ENCODE data around the gene RRAGC. TPM values are rescaled to one million over a fixed set of nuclear protein-coding genes. Genes with fewer than 3 reads are reported as not detected.

RRAGC gene
- total and polyA plus RNA-seq, 9 of the 15 experiments (the other 6 are each of a cell fraction or from before 2014, with no cell fraction given) = 3.9 to 16.9 (median 10.9) TPM

DNA sequence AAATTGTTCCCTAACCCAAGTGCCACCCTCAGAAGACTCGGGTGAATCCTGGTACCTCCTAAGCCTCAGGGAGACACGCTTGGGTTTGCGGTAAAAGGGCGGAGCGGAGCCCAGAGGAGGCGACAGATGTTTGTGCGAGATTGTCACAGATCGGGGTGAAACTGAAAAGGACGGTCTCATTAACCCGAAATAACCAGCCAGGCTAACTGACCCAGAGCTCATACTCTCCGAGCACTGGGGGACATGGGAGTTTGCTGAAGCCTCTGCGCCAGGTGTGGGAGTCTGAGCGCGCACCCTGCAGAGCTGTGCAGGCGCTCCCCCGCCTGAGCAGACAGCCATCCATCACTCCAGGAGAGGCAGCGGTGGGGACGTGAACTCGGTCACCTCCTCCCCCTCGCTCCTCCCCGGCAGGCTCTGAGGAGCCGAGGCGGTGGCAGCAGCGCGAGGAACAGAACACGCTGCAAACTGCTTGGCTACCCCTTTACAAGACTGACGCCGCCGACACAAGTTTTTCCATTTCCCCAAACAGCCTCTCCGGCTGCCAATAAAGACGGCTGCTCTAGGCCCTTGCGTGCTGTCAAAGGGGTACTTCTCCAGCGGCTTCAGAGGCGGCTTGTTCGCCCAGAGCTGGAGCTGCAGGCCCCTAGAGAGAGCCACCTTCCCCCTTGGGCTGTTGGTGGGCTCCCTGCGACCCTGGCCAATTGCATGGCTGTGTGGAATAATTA is 43.5 kb downstream of the RRAGC start (continued):
- peak; percentile 90 for TF ChIP-seq CC2D1A (IDR thresholded peaks at IDR 0.05)
- peak; percentile 94 for TF ChIP-seq SMARCC2 (IDR thresholded peaks at IDR 0.05; ENCODE audit: low read depth)
- TF ChIP-seq, protein P1, sequence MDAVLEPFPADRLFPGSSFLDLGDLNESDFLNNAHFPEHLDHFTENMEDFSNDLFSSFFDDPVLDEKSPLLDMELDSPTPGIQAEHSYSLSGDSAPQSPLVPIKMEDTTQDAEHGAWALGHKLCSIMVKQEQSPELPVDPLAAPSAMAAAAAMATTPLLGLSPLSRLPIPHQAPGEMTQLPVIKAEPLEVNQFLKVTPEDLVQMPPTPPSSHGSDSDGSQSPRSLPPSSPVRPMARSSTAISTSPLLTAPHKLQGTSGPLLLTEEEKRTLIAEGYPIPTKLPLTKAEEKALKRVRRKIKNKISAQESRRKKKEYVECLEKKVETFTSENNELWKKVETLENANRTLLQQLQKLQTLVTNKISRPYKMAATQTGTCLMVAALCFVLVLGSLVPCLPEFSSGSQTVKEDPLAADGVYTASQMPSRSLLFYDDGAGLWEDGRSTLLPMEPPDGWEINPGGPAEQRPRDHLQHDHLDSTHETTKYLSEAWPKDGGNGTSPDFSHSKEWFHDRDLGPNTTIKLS (IDR thresholded peaks at IDR 0.05; ENCODE audit: borderline replicate concordance, low read depth) = peak; percentile 20; the same call in 1 of the 2 replicates
- peak; percentile 75 for TF ChIP-seq CREM (IDR thresholded peaks at IDR 0.05; ENCODE audit: low read depth)
- TF ChIP-seq, protein P2, sequence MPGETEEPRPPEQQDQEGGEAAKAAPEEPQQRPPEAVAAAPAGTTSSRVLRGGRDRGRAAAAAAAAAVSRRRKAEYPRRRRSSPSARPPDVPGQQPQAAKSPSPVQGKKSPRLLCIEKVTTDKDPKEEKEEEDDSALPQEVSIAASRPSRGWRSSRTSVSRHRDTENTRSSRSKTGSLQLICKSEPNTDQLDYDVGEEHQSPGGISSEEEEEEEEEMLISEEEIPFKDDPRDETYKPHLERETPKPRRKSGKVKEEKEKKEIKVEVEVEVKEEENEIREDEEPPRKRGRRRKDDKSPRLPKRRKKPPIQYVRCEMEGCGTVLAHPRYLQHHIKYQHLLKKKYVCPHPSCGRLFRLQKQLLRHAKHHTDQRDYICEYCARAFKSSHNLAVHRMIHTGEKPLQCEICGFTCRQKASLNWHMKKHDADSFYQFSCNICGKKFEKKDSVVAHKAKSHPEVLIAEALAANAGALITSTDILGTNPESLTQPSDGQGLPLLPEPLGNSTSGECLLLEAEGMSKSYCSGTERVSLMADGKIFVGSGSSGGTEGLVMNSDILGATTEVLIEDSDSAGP (CRISPR knock-in tag; IDR thresholded peaks at IDR 0.05) = no peak
- no peak for TF ChIP-seq YBX1 (IDR thresholded peaks at IDR 0.05)
- TF ChIP-seq, protein P3, sequence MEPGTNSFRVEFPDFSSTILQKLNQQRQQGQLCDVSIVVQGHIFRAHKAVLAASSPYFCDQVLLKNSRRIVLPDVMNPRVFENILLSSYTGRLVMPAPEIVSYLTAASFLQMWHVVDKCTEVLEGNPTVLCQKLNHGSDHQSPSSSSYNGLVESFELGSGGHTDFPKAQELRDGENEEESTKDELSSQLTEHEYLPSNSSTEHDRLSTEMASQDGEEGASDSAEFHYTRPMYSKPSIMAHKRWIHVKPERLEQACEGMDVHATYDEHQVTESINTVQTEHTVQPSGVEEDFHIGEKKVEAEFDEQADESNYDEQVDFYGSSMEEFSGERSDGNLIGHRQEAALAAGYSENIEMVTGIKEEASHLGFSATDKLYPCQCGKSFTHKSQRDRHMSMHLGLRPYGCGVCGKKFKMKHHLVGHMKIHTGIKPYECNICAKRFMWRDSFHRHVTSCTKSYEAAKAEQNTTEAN (CRISPR knock-in tag; IDR thresholded peaks at IDR 0.05) = 0 out of 2 replicates have a peak, but pooled peaks have one; percentile 39
- peak; percentile 99 for TF ChIP-seq DPF2 (IDR thresholded peaks at IDR 0.05)
- TF ChIP-seq PCBP2 (IDR thresholded peaks at IDR 0.05; ENCODE audit: low read depth, low read length, poor library complexity, severe bottlenecking) = no peak
- TF ChIP-seq, protein P4, sequence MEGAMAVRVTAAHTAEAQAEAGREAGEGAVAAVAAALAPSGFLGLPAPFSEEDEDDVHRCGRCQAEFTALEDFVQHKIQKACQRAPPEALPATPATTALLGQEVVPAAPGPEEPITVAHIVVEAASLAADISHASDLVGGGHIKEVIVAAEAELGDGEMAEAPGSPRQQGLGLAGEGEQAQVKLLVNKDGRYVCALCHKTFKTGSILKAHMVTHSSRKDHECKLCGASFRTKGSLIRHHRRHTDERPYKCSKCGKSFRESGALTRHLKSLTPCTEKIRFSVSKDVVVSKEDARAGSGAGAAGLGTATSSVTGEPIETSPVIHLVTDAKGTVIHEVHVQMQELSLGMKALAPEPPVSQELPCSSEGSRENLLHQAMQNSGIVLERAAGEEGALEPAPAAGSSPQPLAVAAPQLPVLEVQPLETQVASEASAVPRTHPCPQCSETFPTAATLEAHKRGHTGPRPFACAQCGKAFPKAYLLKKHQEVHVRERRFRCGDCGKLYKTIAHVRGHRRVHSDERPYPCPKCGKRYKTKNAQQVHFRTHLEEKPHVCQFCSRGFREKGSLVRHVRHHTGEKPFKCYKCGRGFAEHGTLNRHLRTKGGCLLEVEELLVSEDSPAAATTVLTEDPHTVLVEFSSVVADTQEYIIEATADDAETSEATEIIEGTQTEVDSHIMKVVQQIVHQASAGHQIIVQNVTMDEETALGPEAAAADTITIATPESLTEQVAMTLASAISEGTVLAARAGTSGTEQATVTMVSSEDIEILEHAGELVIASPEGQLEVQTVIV (CRISPR knock-in tag; IDR thresholded peaks at IDR 0.05; ENCODE audit: borderline replicate concordance) = no peak
- no peak for TF ChIP-seq CSDE1 (IDR thresholded peaks at IDR 0.05)
- peak; percentile 87; the same call in 1 of the 2 replicates for TF ChIP-seq BRD4 (IDR thresholded peaks at IDR 0.05)
- peak; percentile 91 for TF ChIP-seq GTF2F1 (IDR thresholded peaks at IDR 0.05; ENCODE audit: low read depth, low read length)
- TF ChIP-seq ZNF584 (CRISPR knock-in tag; IDR thresholded peaks at IDR 0.05; ENCODE audit: low read depth) = peak; percentile 90
- peak; percentile 79; the same call in 1 of the 2 replicates for TF ChIP-seq PHF21A (IDR thresholded peaks at IDR 0.05; ENCODE audit: borderline replicate concordance, low read depth)
- TF ChIP-seq NCOA4 (IDR thresholded peaks at IDR 0.05; ENCODE audit: partially characterized antibody) = no peak
- TF ChIP-seq, protein P5, sequence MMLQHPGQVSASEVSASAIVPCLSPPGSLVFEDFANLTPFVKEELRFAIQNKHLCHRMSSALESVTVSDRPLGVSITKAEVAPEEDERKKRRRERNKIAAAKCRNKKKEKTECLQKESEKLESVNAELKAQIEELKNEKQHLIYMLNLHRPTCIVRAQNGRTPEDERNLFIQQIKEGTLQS (IDR thresholded peaks at IDR 0.05) = no peak
- TF ChIP-seq, protein P5 (CRISPR knock-in tag; conservative IDR thresholded peaks at IDR 0.05) = peak; percentile 50; the same call in 1 of the 2 replicates
- TF ChIP-seq, protein P6, sequence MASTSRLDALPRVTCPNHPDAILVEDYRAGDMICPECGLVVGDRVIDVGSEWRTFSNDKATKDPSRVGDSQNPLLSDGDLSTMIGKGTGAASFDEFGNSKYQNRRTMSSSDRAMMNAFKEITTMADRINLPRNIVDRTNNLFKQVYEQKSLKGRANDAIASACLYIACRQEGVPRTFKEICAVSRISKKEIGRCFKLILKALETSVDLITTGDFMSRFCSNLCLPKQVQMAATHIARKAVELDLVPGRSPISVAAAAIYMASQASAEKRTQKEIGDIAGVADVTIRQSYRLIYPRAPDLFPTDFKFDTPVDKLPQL (IDR thresholded peaks at IDR 0.05; ENCODE audit: extremely low read depth, insufficient read length) = no peak
